Cardiac muscle cell (in vitro differentiated cells and primary cell): ENCODE measurements around the gene MAP2K6. TPM values are rescaled to one million over a fixed set of nuclear protein-coding genes. Genes with fewer than 3 reads are reported as not detected.

ENCODE experiments used
- DNase-seq, 2 donors: peaks; one replicate each; pipeline versions ENCODE4 v3.0.0 to v3.0.0-alpha.2; 2010 to 2017; ENCODE audit warnings: low read depth in 1 of 2, low spot score in 1 of 2
- H3K27ac ChIP-seq: fragments of 200-600 bp; sonication (generic); 2 replicates; pipeline ENCODE4 v1.5.1; 2016
- H3K27me3 ChIP-seq: fragments of 200-600 bp; sonication (generic); 2 replicates; pipeline ENCODE4 v1.6.0; 2016; ENCODE audit warnings: control low read depth
- H3K36me3 ChIP-seq: fragments of 200-600 bp; sonication (generic); 2 replicates; pipeline ENCODE4 v1.5.1; 2016; ENCODE audit warnings: control low read depth
- H3K4me1 ChIP-seq: fragments of 200-600 bp; sonication (generic); 2 replicates; pipeline ENCODE4 v1.8.1; 2017; ENCODE audit warnings: low read depth, mild to moderate bottlenecking, mixed run types
- H3K4me3 ChIP-seq: fragments of 200-600 bp; sonication (generic); 2 replicates; pipeline ENCODE4 v1.5.1; 2016; ENCODE audit warnings: mild to moderate bottlenecking
- H3K9me3 ChIP-seq: fragments of 200-600 bp; sonication (generic); 2 replicates; pipeline ENCODE4 v1.5.1; 2017; ENCODE audit warnings: low read depth, mild to moderate bottlenecking, control low read depth
- polyA plus RNA-seq: library from polyadenylated mRNA; unstranded; fragments of >200 nt; fragmentation: Nextera tagmentation; extraction: Ambion mirVana; gene quantifications from 2 replicates; pipeline ENCODE4 v1.2.1, GENCODE V29; 2016
- total RNA-seq: library from RNA; depleted of rRNA; stranded (reverse); fragments of >200 nt; gene quantifications from 2 replicates; pipeline ENCODE4 v1.2.3, GENCODE V29; 2016
- TF ChIP-seq, protein P1 (sequence below): IDR thresholded peaks from 2 replicates; pipeline ENCODE4 v1.5.1; 2012; ENCODE audit warnings: low read depth, mild to moderate bottlenecking, low read length

The MAP2K6 gene
- total and polyA plus RNA-seq, 2 experiments from 2014 or later, result 13.1 to 13.2 TPM

DNA sequence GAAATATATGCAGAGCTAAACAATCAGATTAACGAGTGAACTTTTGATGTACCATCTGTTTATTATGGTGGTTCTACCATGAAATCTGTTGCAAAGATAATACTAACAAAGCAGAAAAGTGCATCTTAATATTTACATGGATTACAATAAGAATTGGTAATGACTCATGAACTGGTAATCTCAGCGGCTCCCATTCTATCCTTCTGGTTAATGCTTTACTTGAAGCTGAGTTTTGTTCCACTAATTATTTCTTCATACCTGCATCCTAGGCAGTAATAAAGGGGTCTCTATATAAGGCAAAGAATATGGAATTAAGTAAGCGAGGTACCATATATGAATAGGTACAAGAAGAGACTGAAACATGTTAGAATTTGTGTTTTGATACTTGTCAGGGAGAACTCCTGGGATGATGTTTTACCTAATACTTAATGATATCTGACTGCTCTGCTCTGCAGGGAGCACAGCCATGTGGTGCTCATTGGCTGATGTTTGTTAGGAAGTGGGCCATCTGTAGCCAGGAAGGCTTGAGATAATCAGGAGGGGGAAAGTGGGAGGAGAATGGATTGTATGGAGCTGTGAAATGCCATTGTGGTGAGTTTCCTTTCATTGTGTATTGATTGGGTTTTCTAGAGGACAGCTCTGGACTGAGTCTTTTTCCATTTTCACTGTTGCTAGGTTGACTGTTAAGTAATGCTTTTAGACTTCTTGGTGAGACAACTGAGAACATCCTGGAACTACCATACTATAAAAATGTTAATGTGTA lies 52.6 kb downstream of the MAP2K6 start:
- Histone ChIP-seq H3K4me3 (no peak overlapping the region), H3K4me1 (no peaks in the 10 kb centered on the region), H3K27me3 (no peaks in the 10 kb centered on the region), H3K27ac (no peak overlapping the region), H3K9me3 (no peaks in the 10 kb centered on the region), H3K36me3 (no peaks in the 10 kb centered on the region)
- TF ChIP-seq, protein P1, sequence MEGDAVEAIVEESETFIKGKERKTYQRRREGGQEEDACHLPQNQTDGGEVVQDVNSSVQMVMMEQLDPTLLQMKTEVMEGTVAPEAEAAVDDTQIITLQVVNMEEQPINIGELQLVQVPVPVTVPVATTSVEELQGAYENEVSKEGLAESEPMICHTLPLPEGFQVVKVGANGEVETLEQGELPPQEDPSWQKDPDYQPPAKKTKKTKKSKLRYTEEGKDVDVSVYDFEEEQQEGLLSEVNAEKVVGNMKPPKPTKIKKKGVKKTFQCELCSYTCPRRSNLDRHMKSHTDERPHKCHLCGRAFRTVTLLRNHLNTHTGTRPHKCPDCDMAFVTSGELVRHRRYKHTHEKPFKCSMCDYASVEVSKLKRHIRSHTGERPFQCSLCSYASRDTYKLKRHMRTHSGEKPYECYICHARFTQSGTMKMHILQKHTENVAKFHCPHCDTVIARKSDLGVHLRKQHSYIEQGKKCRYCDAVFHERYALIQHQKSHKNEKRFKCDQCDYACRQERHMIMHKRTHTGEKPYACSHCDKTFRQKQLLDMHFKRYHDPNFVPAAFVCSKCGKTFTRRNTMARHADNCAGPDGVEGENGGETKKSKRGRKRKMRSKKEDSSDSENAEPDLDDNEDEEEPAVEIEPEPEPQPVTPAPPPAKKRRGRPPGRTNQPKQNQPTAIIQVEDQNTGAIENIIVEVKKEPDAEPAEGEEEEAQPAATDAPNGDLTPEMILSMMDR, result no peak
- DNase-seq, result peak in 1 of 2 donors; percentile 58

DNA sequence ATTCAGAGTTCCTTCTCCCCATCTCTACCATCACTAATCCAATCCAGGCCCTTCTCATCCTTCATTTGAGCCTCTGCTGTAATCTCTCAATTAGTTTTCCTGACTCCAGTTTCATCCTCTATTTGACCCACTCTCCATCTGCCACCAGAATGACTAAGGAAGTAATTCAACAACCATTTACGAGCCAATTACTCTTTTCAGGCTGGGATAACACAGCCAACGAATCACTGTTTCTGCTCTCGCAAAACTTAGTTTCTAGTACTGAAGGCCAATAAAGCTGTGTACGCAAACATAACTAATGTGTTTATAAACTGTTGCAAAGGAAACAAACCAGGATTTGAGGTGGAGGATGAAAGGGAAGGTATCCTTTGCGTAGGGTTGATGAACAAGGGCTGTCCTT lies 53.7 kb downstream of the MAP2K6 start:
- TF ChIP-seq, protein P1, result no peak
- Histone ChIP-seq H3K4me1 (no peaks in the 10 kb centered on the region), H3K27me3 (no peaks in the 10 kb centered on the region), H3K9me3 (no peaks in the 10 kb centered on the region), H3K27ac (no peak overlapping the region), H3K36me3 (no peaks in the 10 kb centered on the region), H3K4me3 (no peak overlapping the region)
- no peak for DNase-seq

DNA sequence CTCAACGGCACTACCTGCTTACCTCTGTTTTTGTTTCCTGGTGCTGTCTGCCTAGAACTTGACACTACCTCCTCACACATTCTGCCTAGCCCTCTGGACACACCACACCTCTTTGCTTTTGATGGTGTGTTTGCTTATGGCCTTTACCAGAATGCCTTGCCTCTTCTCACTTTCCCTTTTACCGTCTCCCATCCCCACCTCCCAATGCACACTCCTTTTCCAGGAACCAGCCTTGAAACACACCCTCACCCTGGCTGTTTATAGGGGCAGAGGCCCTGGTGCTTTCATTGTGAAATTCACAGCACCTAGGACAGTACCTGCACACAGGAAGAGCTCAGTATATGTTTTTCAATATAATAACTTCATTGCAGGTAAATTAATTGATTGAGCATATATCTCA lies 56.2 kb downstream of the MAP2K6 start:
- DNase-seq, result no peak
- TF ChIP-seq, protein P1, result no peak

DNA sequence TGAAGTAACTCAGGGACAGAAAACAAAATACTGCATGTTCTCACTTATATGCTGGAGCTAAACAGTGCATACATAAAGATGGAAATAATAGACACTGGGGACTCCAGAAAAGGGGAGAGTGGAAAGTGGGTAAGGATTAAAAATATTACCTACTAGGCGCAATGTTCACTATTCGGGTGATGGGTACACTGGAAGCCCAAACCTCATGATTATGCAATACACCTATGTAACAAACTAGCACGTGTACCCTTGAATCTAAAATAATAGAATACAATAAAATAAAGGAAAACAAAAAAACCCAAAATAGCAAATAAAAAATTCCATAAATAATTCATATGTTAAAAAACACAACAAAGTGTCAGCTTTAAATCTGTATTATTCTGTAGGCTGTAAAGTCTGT lies 56.9 kb downstream of the MAP2K6 start:
- H3K4me3 ChIP-seq, result no peak overlapping the region
- no peak overlapping the region for H3K27ac ChIP-seq
- no peaks in the 10 kb centered on the region for H3K4me1 ChIP-seq
- no peaks in the 10 kb centered on the region for H3K36me3 ChIP-seq
- TF ChIP-seq, protein P1, result no peak
- DNase-seq, result no peak
- no peaks in the 10 kb centered on the region for H3K27me3 ChIP-seq
- no peaks in the 10 kb centered on the region for H3K9me3 ChIP-seq

More for the DNA sequence above, 56.2 kb downstream of the MAP2K6 start:
- Histone ChIP-seq H3K27ac (no peak overlapping the region), H3K4me3 (no peak overlapping the region), H3K27me3 (no peaks in the 10 kb centered on the region), H3K36me3 (no peaks in the 10 kb centered on the region), H3K4me1 (no peaks in the 10 kb centered on the region), H3K9me3 (no peaks in the 10 kb centered on the region)

DNA sequence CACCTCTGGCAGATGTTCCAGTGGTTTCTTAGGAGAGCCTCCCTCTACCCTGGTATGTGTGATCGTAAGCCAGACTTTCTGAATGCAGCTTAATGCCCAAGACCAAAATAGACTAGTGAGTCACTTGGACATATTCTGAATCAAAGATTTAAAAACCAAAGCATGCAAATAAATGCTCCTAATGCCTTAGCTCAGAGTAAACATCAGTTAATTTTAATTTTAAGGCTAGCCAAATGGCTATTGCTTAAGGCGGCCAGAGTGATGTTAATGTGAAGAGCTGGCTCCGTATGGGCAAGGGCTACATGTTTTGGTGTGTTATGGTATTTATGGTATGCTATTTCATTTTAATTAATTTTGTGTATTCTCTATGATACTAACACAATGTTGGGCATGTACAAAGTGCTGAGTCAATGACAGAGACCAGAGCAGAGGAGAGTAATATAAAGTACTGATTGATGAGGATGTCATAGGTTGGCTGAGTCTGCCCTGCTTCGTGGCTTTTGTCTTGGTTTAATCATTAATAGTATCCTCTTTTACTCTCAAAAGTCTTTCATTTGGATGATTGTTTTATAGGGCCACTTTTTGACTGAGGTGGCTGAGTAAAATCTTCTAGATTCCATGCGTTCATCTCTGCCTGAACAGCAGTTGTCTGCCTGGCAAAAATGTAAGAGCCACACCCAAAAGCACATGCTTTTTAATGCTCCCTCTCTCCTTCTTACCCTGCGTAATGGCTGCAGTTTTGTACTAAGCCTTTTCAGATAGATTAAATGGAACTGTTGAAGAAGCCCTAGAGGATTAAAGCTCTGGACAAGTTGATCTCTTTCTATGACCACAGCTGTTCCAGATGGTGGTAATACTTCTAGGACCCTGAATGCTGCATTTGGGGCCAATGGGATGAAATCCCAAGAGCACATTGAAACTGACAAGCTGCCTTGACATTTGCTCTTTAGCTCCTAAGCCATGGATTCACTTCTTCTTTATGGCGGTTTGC lies 59.6 kb downstream of the MAP2K6 start:
- no peak for DNase-seq
- Histone ChIP-seq H3K4me1 (no peaks in the 10 kb centered on the region), H3K27ac (no peak overlapping the region), H3K36me3 (no peaks in the 10 kb centered on the region), H3K4me3 (no peak overlapping the region), H3K9me3 (no peaks in the 10 kb centered on the region), H3K27me3 (no peaks in the 10 kb centered on the region)
- TF ChIP-seq, protein P1, result no peak
